ACC112 (cell line): ENCODE data around the gene BLVRA.

Experiments used
- H2AFZ ChIP-seq: fragments of 200-600 bp; sonication (generic); one replicate; pipeline ENCODE4 v1.6.0; 2017; ENCODE audit warnings: antibody characterized with exemption, low read length; ENCODE audit not compliant: unreplicated experiment
- H3K27ac ChIP-seq: fragments of 200-600 bp; sonication (generic); 2 replicates; pipeline ENCODE4 v1.5.1; 2014; ENCODE audit warnings: low read depth, mild to moderate bottlenecking, antibody characterized with exemption, low read length, moderate library complexity
- H3K27me3 ChIP-seq: fragments of 200-600 bp; sonication (generic); 2 replicates; pipeline ENCODE4 v1.6.1; 2014; ENCODE audit warnings: mild to moderate bottlenecking, antibody characterized with exemption, low read length, moderate library complexity, mixed read lengths; ENCODE audit not compliant: insufficient read depth
- H3K36me3 ChIP-seq: fragments of 200-600 bp; sonication (generic); 2 replicates; pipeline ENCODE4 v1.6.1; 2016; ENCODE audit warnings: mild to moderate bottlenecking, antibody characterized with exemption, low read length, moderate library complexity, mixed read lengths; ENCODE audit not compliant: insufficient read depth
- H3K4me1 ChIP-seq: fragments of 200-600 bp; sonication (generic); one replicate; pipeline ENCODE4 v1.6.1; 2016; ENCODE audit warnings: low read length, mixed read lengths; ENCODE audit not compliant: insufficient read depth, unreplicated experiment, control insufficient read depth
- H3K4me3 ChIP-seq: fragments of 200-600 bp; sonication (generic); 2 replicates; pipeline ENCODE4 v1.5.1; 2014; ENCODE audit warnings: mild to moderate bottlenecking, low read depth, low read length
- H3K79me2 ChIP-seq: fragments of 200-600 bp; sonication (generic); one replicate; pipeline ENCODE4 v1.6.0; 2016; ENCODE audit warnings: low read length; ENCODE audit not compliant: control insufficient read depth, unreplicated experiment, insufficient read depth

The BLVRA gene

GRCh38 chr7:43856316-43856715, 97.8 kb downstream of the BLVRA start:
- H3K4me1 ChIP-seq: no peaks in the 10 kb centered on the region
- no peaks in the 10 kb centered on the region for H3K36me3 ChIP-seq
- no peaks in the 10 kb centered on the region for H3K79me2 ChIP-seq
- H3K4me3 ChIP-seq: no peak overlapping the region
- H3K27ac ChIP-seq: no peak overlapping the region
- H2AFZ ChIP-seq: no peak overlapping the region
- no peaks in the 10 kb centered on the region for H3K27me3 ChIP-seq
